Midbrain (tissue), 1 donor: Measurements from ENCODE around the gene RXRG.

Experiments used
- DNase-seq: peaks from one replicate; lab custom pipeline; 2025; lab: John Stamatoyannopoulos, UW

Gene RXRG

GRCh38 chr1:165369255-165369848 lies 75.6 kb downstream of the RXRG start:
- DNase-seq, result peak; percentile 77

GRCh38 chr1:165367375-165367993 lies 77.4 kb downstream of the RXRG start:
- peak; percentile 74 for DNase-seq

- no peak for DNase-seq
These were observed 79.6 kb downstream of the RXRG start for GRCh38 chr1:165365341-165365740.

- no peak for DNase-seq
These were observed 80.3 kb downstream of the RXRG start for GRCh38 chr1:165364568-165365133.

- DNase-seq, result no peak
These were observed 88.0 kb downstream of the RXRG start for GRCh38 chr1:165356876-165357275.

GRCh38 chr1:165355977-165356811 lies 88.7 kb downstream of the RXRG start, which contains the start of gene LMX1A:
Gene LMX1A (minus strand): TSS chr1:165356715. CDS start chr1:165355559, 1,156 bp downstream.
- no peak for DNase-seq

GRCh38 chr1:165355139-165355976 lies 89.6 kb downstream of the RXRG start:
- DNase-seq, result no peak

- no peak for DNase-seq
These were observed 90.2 kb downstream of the RXRG start for GRCh38 chr1:165354739-165355138.

- DNase-seq, result no peak
These were observed 90.9 kb downstream of the RXRG start for GRCh38 chr1:165353731-165354671.

- no peak for DNase-seq
These were observed 92.3 kb downstream of the RXRG start for GRCh38 chr1:165352442-165353293.

- DNase-seq, result no peak
These were observed 93.0 kb downstream of the RXRG start for GRCh38 chr1:165351863-165352441.
